ENCODE measurements around the gene IGF1R.

IGF1R gene

GRCh38 chr15:98868564-98868963 is 220.2 kb downstream of the IGF1R start:
- Histone ChIP-seq H3K4me1 (ENCODE audit: insufficient read depth, low read length) (peaks cover 27% of the 10 kb centered on the region), H3K79me2 (ENCODE audit: insufficient read depth, low read length) (peaks cover 73% of the 10 kb centered on the region), H3K27me3 (ENCODE audit: insufficient read depth, low read length, poor library complexity) (no peaks in the 10 kb centered on the region), H4K20me1 (ENCODE audit: insufficient read depth, low read length) (no peaks in the 10 kb centered on the region; the same call in none of the 2 replicates), H3K4me2 (ENCODE audit: insufficient read depth, low read length) (no peak overlapping the region), H3K9me3 (ENCODE audit: insufficient read depth, low read length, severe bottlenecking) (no peaks in the 10 kb centered on the region), H3K9ac (ENCODE audit: low read depth, low read length) (no peak overlapping the region), H3K27ac (ENCODE audit: low read length) (no peak overlapping the region), H3K36me3 (ENCODE audit: insufficient read depth, low read length) (no peaks in the 10 kb centered on the region), H2AFZ (ENCODE audit: low read depth, low read length) (no peak overlapping the region), H3K4me3 (ENCODE audit: low read depth in 1 of 2, low read length in 2 of 2) (no peak overlapping the region)
- ATAC-seq (ENCODE audit: insufficient read depth, low read depth) (no peak), DNase-seq (no peak)
- TF ChIP-seq CTCF (IDR thresholded peaks at IDR 0.05; ENCODE audit: borderline replicate concordance, extremely low read depth, low read length, poor library complexity, severe bottlenecking) (no peak), EZH2 (IDR thresholded peaks at IDR 0.05; ENCODE audit: borderline replicate concordance, low read depth, low read length, severe bottlenecking) (no peak)

GRCh38 chr15:98870788-98871187 is 222.4 kb downstream of the IGF1R start:
- Histone ChIP-seq H3K4me2 (ENCODE audit: insufficient read depth, low read length) (no peak overlapping the region), H3K36me3 (ENCODE audit: insufficient read depth, low read length) (no peaks in the 10 kb centered on the region), H3K27ac (ENCODE audit: low read length) (no peak overlapping the region), H3K4me1 (ENCODE audit: insufficient read depth, low read length) (peaks cover 12% of the 10 kb centered on the region), H3K27me3 (ENCODE audit: insufficient read depth, low read length, poor library complexity) (no peaks in the 10 kb centered on the region), H3K9me3 (ENCODE audit: insufficient read depth, low read length, severe bottlenecking) (no peaks in the 10 kb centered on the region), H3K9ac (ENCODE audit: low read depth, low read length) (no peak overlapping the region), H4K20me1 (ENCODE audit: insufficient read depth, low read length) (no peaks in the 10 kb centered on the region; the same call in none of the 2 replicates), H3K4me3 (ENCODE audit: low read depth in 1 of 2, low read length in 2 of 2) (no peak overlapping the region), H3K79me2 (ENCODE audit: insufficient read depth, low read length) (peaks cover 73% of the 10 kb centered on the region), H2AFZ (ENCODE audit: low read depth, low read length) (no peak overlapping the region)
- ATAC-seq (ENCODE audit: insufficient read depth, low read depth) (no peak), DNase-seq (no peak)
- no peak for TF ChIP-seq CTCF (IDR thresholded peaks at IDR 0.05; ENCODE audit: borderline replicate concordance, extremely low read depth, low read length, poor library complexity, severe bottlenecking)
- no peak for TF ChIP-seq EZH2 (IDR thresholded peaks at IDR 0.05; ENCODE audit: borderline replicate concordance, low read depth, low read length, severe bottlenecking)

- H3K4me3 ChIP-seq (ENCODE audit: low read depth in 1 of 2, low read length in 2 of 2) = no peak overlapping the region
- H2AFZ ChIP-seq (ENCODE audit: low read depth, low read length) = no peak overlapping the region
- no peak overlapping the region for H3K4me2 ChIP-seq (ENCODE audit: insufficient read depth, low read length)
- H4K20me1 ChIP-seq (ENCODE audit: insufficient read depth, low read length) = no peaks in the 10 kb centered on the region; the same call in 1 of the 2 replicates
- no peaks in the 10 kb centered on the region for H3K27me3 ChIP-seq (ENCODE audit: insufficient read depth, low read length, poor library complexity)
- no peaks in the 10 kb centered on the region for H3K36me3 ChIP-seq (ENCODE audit: insufficient read depth, low read length)
- no peak overlapping the region for H3K27ac ChIP-seq (ENCODE audit: low read length)
- no peaks in the 10 kb centered on the region for H3K4me1 ChIP-seq (ENCODE audit: insufficient read depth, low read length)
- H3K79me2 ChIP-seq (ENCODE audit: insufficient read depth, low read length) = peaks cover 71% of the 10 kb centered on the region
- H3K9ac ChIP-seq (ENCODE audit: low read depth, low read length) = no peak overlapping the region
- ATAC-seq (ENCODE audit: insufficient read depth, low read depth) (no peak), DNase-seq (no peak)
- no peak for TF ChIP-seq EZH2 (IDR thresholded peaks at IDR 0.05; ENCODE audit: borderline replicate concordance, low read depth, low read length, severe bottlenecking)
- no peak for TF ChIP-seq CTCF (IDR thresholded peaks at IDR 0.05; ENCODE audit: borderline replicate concordance, extremely low read depth, low read length, poor library complexity, severe bottlenecking)
- H3K9me3 ChIP-seq (ENCODE audit: insufficient read depth, low read length, severe bottlenecking) = no peaks in the 10 kb centered on the region
Observed at GRCh38 chr15:98872774-98873173, 224.4 kb downstream of the IGF1R start.

All from DND-41 (cell line).